ENCODE data around the gene PIGC. TPM values are rescaled to one million over a fixed set of nuclear protein-coding genes. Genes with fewer than 3 reads are reported as not detected.

PIGC gene
- total RNA-seq, 1 donor from 2014 or later: 25.0 TPM

GRCh38 chr1:172486805-172487454 lies 43.1 kb upstream of the PIGC start:
- no peaks in the 10 kb centered on the region for H3K9me3 Mint-ChIP-seq
- TF ChIP-seq CTCF (conservative IDR thresholded peaks at IDR 0.05): no peak
- no peak overlapping the region for H3K4me3 Mint-ChIP-seq
- H3K27me3 Mint-ChIP-seq (ENCODE audit: low read depth): peaks cover 9% of the 10 kb centered on the region
- DNase-seq (ENCODE audit: low read depth, low spot score): no peak
- H3K27ac Mint-ChIP-seq (ENCODE audit: unreplicated experiment): no peak overlapping the region
- no peaks in the 10 kb centered on the region for H3K36me3 Mint-ChIP-seq (ENCODE audit: low read depth)
- H3K4me1 Mint-ChIP-seq: no peaks in the 10 kb centered on the region

- H3K4me3 Mint-ChIP-seq: no peak overlapping the region
- H3K36me3 Mint-ChIP-seq (ENCODE audit: low read depth): no peaks in the 10 kb centered on the region
- no peaks in the 10 kb centered on the region for H3K4me1 Mint-ChIP-seq
- DNase-seq (ENCODE audit: low read depth, low spot score): no peak
- no peaks in the 10 kb centered on the region for H3K9me3 Mint-ChIP-seq
- no peak overlapping the region for H3K27ac Mint-ChIP-seq (ENCODE audit: unreplicated experiment)
- TF ChIP-seq CTCF (conservative IDR thresholded peaks at IDR 0.05): no peak
- H3K27me3 Mint-ChIP-seq (ENCODE audit: low read depth): peaks cover 11% of the 10 kb centered on the region
These were observed 41.8 kb upstream of the PIGC start for GRCh38 chr1:172485626-172486025.

DNA sequence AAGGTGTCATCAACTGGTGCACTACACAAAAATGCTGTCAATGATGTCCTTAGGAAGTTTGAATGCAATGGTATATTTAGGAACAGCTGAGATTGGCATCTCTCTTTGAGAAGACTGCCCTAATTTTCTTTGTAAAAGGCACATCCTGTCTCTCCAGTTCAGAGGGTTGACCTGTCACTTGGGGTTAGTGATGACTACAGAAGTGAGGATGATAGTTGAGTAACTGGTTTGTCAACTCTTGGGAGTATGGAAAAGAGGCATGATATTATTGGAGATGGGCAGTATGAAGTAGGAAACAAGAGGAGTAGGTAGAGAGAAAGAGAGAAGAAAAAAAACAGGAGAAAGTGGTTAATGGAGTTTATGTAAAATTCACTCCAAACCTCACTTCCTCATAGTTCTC lies 40.4 kb upstream of the PIGC start:
- Mint-ChIP-seq H3K9me3 (no peaks in the 10 kb centered on the region), H3K27me3 (ENCODE audit: low read depth) (peaks cover 11% of the 10 kb centered on the region), H3K36me3 (ENCODE audit: low read depth) (no peaks in the 10 kb centered on the region), H3K27ac (ENCODE audit: unreplicated experiment) (no peak overlapping the region), H3K4me1 (no peaks in the 10 kb centered on the region), H3K4me3 (no peak overlapping the region)
- DNase-seq (ENCODE audit: low read depth, low spot score): no peak
- TF ChIP-seq CTCF (conservative IDR thresholded peaks at IDR 0.05): no peak

GRCh38 chr1:172483448-172483847 lies 39.6 kb upstream of the PIGC start:
- peaks cover 11% of the 10 kb centered on the region for H3K27me3 Mint-ChIP-seq (ENCODE audit: low read depth)
- no peak for TF ChIP-seq CTCF (conservative IDR thresholded peaks at IDR 0.05)
- H3K27ac Mint-ChIP-seq (ENCODE audit: unreplicated experiment): no peak overlapping the region
- H3K9me3 Mint-ChIP-seq: no peaks in the 10 kb centered on the region
- no peak overlapping the region for H3K4me3 Mint-ChIP-seq
- H3K4me1 Mint-ChIP-seq: no peaks in the 10 kb centered on the region
- no peak for DNase-seq (ENCODE audit: low read depth, low spot score)
- H3K36me3 Mint-ChIP-seq (ENCODE audit: low read depth): no peaks in the 10 kb centered on the region

GRCh38 chr1:172482044-172482443 lies 38.2 kb upstream of the PIGC start:
- Mint-ChIP-seq H3K36me3 (ENCODE audit: low read depth) (no peaks in the 10 kb centered on the region), H3K27me3 (ENCODE audit: low read depth) (peaks cover 9% of the 10 kb centered on the region), H3K27ac (ENCODE audit: unreplicated experiment) (no peak overlapping the region), H3K4me1 (no peaks in the 10 kb centered on the region), H3K4me3 (no peak overlapping the region), H3K9me3 (no peaks in the 10 kb centered on the region)
- no peak for DNase-seq (ENCODE audit: low read depth, low spot score)
- no peak for TF ChIP-seq CTCF (conservative IDR thresholded peaks at IDR 0.05)

Measured in neural crest cell (in vitro differentiated cells).